Measurements from ENCODE around the gene C1orf146.

DNA sequence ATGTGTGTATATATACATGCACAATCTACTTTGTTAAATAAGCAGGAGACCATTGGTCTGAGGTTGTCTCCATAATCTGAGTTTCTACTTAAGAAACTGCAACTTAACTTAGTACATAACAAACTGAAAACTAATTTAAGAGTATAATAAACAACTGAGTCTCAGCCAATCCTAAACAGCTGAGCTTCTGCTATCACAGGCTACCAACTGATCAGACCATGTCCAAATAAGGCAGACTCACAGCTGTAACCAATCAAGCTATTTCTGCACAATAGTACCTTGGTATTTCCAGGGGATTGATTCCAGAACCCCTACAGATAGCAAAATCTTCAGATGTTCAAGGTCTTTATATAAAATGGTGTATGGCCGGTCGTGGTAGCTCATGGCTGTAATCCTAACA is 26.0 kb upstream of the C1orf146 start:
- TF ChIP-seq, protein P1, sequence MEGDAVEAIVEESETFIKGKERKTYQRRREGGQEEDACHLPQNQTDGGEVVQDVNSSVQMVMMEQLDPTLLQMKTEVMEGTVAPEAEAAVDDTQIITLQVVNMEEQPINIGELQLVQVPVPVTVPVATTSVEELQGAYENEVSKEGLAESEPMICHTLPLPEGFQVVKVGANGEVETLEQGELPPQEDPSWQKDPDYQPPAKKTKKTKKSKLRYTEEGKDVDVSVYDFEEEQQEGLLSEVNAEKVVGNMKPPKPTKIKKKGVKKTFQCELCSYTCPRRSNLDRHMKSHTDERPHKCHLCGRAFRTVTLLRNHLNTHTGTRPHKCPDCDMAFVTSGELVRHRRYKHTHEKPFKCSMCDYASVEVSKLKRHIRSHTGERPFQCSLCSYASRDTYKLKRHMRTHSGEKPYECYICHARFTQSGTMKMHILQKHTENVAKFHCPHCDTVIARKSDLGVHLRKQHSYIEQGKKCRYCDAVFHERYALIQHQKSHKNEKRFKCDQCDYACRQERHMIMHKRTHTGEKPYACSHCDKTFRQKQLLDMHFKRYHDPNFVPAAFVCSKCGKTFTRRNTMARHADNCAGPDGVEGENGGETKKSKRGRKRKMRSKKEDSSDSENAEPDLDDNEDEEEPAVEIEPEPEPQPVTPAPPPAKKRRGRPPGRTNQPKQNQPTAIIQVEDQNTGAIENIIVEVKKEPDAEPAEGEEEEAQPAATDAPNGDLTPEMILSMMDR (IDR thresholded peaks at IDR 0.05): no peak
- no peak for TF ChIP-seq POLR2A (IDR thresholded peaks at IDR 0.05)

Measured in prostate gland (tissue), 2 donors.